Superior temporal gyrus (tissue), 1 donor: Measurements from ENCODE around the gene MACF1.

Experiments used
- DNase-seq: peaks from one replicate; pipeline ENCODE4 v3.0.0-alpha.2; 2016; ENCODE audit errors: extremely low spot score

Gene MACF1

GRCh38 chr1:39394598-39394997 lies 190.1 kb downstream of the MACF1 start:
- no peak for DNase-seq

GRCh38 chr1:39395357-39395831 lies 190.9 kb downstream of the MACF1 start:
- DNase-seq, result no peak

GRCh38 chr1:39396671-39397070 lies 192.2 kb downstream of the MACF1 start:
- no peak for DNase-seq

GRCh38 chr1:39397487-39397886 lies 193.0 kb downstream of the MACF1 start:
- DNase-seq, result no peak

GRCh38 chr1:39398278-39399021 lies 194.0 kb downstream of the MACF1 start:
- no peak for DNase-seq

- DNase-seq, result no peak
These were observed 196.6 kb downstream of the MACF1 start for GRCh38 chr1:39401106-39401505.

- no peak for DNase-seq
These were observed 200.4 kb downstream of the MACF1 start for GRCh38 chr1:39404876-39405275.

- DNase-seq, result no peak
These were observed 200.9 kb downstream of the MACF1 start for GRCh38 chr1:39405358-39405757.

GRCh38 chr1:39406533-39407450 lies 202.3 kb downstream of the MACF1 start:
- DNase-seq, result no peak

GRCh38 chr1:39407510-39407895 lies 203.0 kb downstream of the MACF1 start:
- no peak for DNase-seq

- peak; percentile 45 for DNase-seq
These were observed 203.6 kb downstream of the MACF1 start for GRCh38 chr1:39407896-39408640.

- DNase-seq, result peak; percentile 90
These were observed 204.2 kb downstream of the MACF1 start for GRCh38 chr1:39408641-39409054.

GRCh38 chr1:39409055-39409816 lies 204.7 kb downstream of the MACF1 start:
- peak; percentile 52 for DNase-seq

GRCh38 chr1:39410915-39411436 lies 206.5 kb downstream of the MACF1 start:
- peak; percentile 74 for DNase-seq

GRCh38 chr1:39411526-39412478 lies 207.3 kb downstream of the MACF1 start:
- DNase-seq, result no peak

- DNase-seq, result no peak
These were observed 208.4 kb downstream of the MACF1 start for GRCh38 chr1:39412892-39413291.

- no peak for DNase-seq
These were observed 209.5 kb downstream of the MACF1 start for GRCh38 chr1:39413902-39414528.

- DNase-seq, result no peak
These were observed 211.1 kb downstream of the MACF1 start for GRCh38 chr1:39415553-39415952.

- no peak for DNase-seq
These were observed 212.1 kb downstream of the MACF1 start for GRCh38 chr1:39416609-39417008.
